Chondrocyte (in vitro differentiated cells): ENCODE measurements around the gene YTHDF1. TPM values are rescaled to one million over a fixed set of nuclear protein-coding genes. Genes with fewer than 3 reads are reported as not detected.

Experiments used
- DNase-seq: peaks from one replicate; pipeline ENCODE4 v3.0.0; 2021; ENCODE audit warnings: mixed read lengths, low spot score
- H3K27ac Mint-ChIP-seq: one replicate; pipeline ENCODE4 v1.8.0; 2021; ENCODE audit warnings: mild to moderate bottlenecking, moderate library complexity, mixed read lengths; ENCODE audit not compliant: unreplicated experiment
- H3K27me3 Mint-ChIP-seq: 2 replicates; pipeline ENCODE4 v1.8.0; 2021; ENCODE audit warnings: low read depth, mixed read lengths
- H3K36me3 Mint-ChIP-seq: 2 replicates; pipeline ENCODE4 v1.8.0; 2021; ENCODE audit warnings: low read depth, mixed read lengths
- H3K4me1 Mint-ChIP-seq: 2 replicates; pipeline ENCODE4 v1.8.0; 2021; ENCODE audit warnings: low read depth, mild to moderate bottlenecking, mixed read lengths
- H3K4me3 Mint-ChIP-seq: one replicate; pipeline ENCODE4 v1.8.0; 2021; ENCODE audit warnings: mild to moderate bottlenecking, moderate library complexity, mixed read lengths; ENCODE audit not compliant: unreplicated experiment
- H3K9me3 Mint-ChIP-seq: 2 replicates; pipeline ENCODE4 v1.8.0; 2021; ENCODE audit warnings: low read depth, mixed read lengths
- total RNA-seq: library from RNA; stranded (reverse); gene quantifications from 3 replicates; pipeline ENCODE4 v1.2.1, GENCODE V29; 2021
- TF ChIP-seq, protein P1 (sequence below): fragments of 200-600 bp; sonication (generic); IDR thresholded peaks from 2 replicates; pipeline ENCODE4 v1.5.0; 2021; ENCODE audit warnings: antibody characterized with exemption, mild to moderate bottlenecking, moderate library complexity

Gene YTHDF1
- total RNA-seq, 1 donor from 2014 or later: 39.1 TPM

GRCh38 chr20:63154395-63154794 is 61.5 kb downstream of the YTHDF1 start:
- DNase-seq: peak; percentile 48
- Mint-ChIP-seq H3K4me3 (no peak overlapping the region), H3K27ac (no peak overlapping the region), H3K9me3 (no peaks in the 10 kb centered on the region), H3K36me3 (no peaks in the 10 kb centered on the region), H3K27me3 (peaks cover 32% of the 10 kb centered on the region), H3K4me1 (peaks cover 9% of the 10 kb centered on the region)
- TF ChIP-seq, protein P1, sequence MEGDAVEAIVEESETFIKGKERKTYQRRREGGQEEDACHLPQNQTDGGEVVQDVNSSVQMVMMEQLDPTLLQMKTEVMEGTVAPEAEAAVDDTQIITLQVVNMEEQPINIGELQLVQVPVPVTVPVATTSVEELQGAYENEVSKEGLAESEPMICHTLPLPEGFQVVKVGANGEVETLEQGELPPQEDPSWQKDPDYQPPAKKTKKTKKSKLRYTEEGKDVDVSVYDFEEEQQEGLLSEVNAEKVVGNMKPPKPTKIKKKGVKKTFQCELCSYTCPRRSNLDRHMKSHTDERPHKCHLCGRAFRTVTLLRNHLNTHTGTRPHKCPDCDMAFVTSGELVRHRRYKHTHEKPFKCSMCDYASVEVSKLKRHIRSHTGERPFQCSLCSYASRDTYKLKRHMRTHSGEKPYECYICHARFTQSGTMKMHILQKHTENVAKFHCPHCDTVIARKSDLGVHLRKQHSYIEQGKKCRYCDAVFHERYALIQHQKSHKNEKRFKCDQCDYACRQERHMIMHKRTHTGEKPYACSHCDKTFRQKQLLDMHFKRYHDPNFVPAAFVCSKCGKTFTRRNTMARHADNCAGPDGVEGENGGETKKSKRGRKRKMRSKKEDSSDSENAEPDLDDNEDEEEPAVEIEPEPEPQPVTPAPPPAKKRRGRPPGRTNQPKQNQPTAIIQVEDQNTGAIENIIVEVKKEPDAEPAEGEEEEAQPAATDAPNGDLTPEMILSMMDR: no peak

DNA sequence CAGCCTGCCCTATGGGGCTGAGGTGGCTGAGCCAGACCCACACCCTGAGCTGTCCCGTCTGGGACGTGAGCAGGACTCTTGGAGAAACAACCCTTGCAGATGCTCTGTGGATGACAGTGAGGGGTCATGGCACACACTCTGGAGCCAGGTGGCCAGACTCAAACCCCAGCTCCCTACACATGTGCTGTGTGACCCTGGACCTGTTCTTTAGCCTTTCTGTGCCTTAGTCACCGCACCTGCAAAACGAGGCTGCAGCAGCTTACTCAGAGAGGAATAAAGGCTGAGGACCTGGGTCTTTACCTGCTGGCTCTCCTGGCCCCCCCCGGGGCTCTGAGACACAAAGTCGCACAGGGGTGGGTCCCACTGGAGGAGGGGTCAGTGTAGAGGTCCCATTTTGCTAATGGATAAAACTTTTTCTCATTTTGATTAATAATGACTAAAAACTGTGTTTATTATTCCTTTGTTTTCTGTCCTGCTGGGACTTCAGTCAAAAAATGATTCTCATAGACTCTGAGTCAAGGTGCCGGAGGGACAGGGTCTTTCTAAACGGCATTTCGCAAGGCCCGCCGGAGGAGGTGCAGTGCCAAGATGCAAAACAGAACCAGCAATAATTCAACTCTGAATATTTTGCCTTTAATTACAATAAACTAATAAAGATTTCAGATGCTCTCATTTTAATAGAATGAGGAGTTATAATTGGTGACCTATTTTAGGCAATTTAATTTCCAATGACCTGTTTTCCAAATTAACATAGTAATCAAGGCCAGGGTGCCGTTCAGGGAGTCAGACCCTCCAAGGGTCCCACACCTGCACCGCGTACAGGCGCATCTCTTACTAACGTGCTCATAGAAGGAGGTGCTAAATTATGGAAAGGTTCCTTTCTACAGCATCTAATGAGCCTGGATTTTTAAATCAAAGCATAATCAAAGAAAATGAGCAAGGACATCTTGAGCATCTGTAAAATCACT is 62.4 kb downstream of the YTHDF1 start:
- Mint-ChIP-seq H3K4me3 (no peak overlapping the region), H3K36me3 (no peaks in the 10 kb centered on the region), H3K4me1 (peaks cover 13% of the 10 kb centered on the region), H3K9me3 (no peaks in the 10 kb centered on the region), H3K27me3 (peaks cover 32% of the 10 kb centered on the region), H3K27ac (no peak overlapping the region)
- TF ChIP-seq, protein P1: no peak
- DNase-seq: peak; percentile 25

DNA sequence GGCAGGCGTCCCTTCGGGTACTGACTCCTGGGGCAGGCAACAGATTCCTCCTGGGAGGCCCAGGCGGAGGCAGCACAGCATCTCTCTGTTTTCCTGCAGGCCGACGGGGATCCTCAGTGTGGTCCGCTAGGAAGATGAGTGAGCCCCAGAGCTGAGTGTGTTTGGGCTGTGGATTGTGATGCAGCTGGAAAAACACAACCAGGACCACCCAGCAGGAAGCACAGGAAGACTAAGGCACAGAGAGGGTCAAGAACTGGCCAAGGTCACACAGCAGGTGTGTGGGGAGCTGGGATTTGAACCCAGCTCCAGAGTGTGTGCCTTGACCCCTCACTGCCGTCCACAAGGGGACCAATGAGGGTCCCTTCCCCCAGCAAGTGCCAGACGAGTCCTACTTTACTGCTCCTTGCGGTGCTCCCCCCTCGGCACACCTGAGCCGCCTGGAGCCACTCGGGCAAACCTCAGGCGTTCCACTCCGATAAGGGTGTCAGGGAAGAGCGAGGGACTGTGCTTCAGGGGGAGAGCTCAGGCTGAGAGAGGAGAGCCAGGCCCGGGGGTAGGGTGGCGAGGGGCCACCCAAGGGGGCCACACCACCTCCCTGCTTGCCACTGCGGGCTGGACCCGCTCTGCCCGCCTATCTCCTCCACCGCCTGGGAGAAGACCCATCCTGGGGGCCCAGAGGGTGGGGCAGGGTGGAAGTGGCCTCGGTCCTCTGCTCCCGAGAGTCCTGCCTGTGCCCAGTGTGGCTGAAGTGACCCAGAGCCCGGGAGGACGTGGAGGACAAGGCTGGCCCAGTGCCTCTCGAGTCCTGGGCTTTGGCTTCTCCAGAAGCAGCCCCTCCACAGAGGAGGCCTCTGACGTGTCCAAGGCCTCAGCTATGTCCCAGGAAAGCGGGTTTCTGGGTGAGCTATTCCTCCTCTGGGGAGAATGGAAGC is 63.3 kb downstream of the YTHDF1 start:
- TF ChIP-seq, protein P1: no peak
- no peaks in the 10 kb centered on the region for H3K36me3 Mint-ChIP-seq
- H3K27me3 Mint-ChIP-seq: peaks cover 31% of the 10 kb centered on the region
- H3K4me1 Mint-ChIP-seq: peaks cover 18% of the 10 kb centered on the region
- H3K4me3 Mint-ChIP-seq: no peak overlapping the region
- H3K9me3 Mint-ChIP-seq: peaks cover 8% of the 10 kb centered on the region
- DNase-seq: peak; percentile 85
- no peak overlapping the region for H3K27ac Mint-ChIP-seq

GRCh38 chr20:63151554-63152321 is 64.2 kb downstream of the YTHDF1 start:
- Mint-ChIP-seq H3K4me1 (peaks cover 18% of the 10 kb centered on the region), H3K27me3 (peaks cover 34% of the 10 kb centered on the region), H3K9me3 (peaks cover 13% of the 10 kb centered on the region), H3K27ac (no peak overlapping the region), H3K36me3 (peaks cover 2% of the 10 kb centered on the region), H3K4me3 (no peak overlapping the region)
- DNase-seq: peak; percentile 80
- TF ChIP-seq, protein P1: no peak
